B cell (primary cell): ENCODE measurements around the gene SLC25A21.

Source experiments
- CTCF ChIP-seq: fragments of 200-600 bp; IDR thresholded peaks from one replicate; pipeline ENCODE4 v1.8.0; 2022; ENCODE audit warnings: antibody characterized with exemption, mild to moderate bottlenecking
- EZH2 ChIP-seq: IDR thresholded peaks from 2 replicates; pipeline ENCODE4 v1.6.1; 2012; ENCODE audit warnings: borderline replicate concordance, low read depth, mild to moderate bottlenecking, moderate library complexity, low read length; ENCODE audit not compliant: insufficient read depth, poor library complexity, severe bottlenecking

GRCh38 chr14:37157987-37158386 lies 14.4 kb downstream of the SLC25A21 start:
- TF ChIP-seq CTCF (no peak), EZH2 (no peak)
